AG09319 (cell line): ENCODE measurements around the gene RFLNA.

Experiments
- DNase-seq: peaks from one replicate; pipeline ENCODE4 v3.0.0-alpha.2; 2010; ENCODE audit warnings: low read depth; ENCODE audit errors: extremely low read depth
- CTCF ChIP-seq: IDR thresholded peaks from 2 replicates; pipeline ENCODE4 v1.5.1; 2011; ENCODE audit warnings: low read depth, mild to moderate bottlenecking, inconsistent platforms, low read length, moderate library complexity

The RFLNA gene

GRCh38 chr12:124259154-124260066, 35.5 kb upstream of the RFLNA start:
- no peak for TF ChIP-seq CTCF
- DNase-seq = no peak

- DNase-seq = no peak
- no peak for TF ChIP-seq CTCF
These were observed 33.0 kb upstream of the RFLNA start for GRCh38 chr12:124261885-124262284.

GRCh38 chr12:124264089-124264795, 30.7 kb upstream of the RFLNA start:
- no peak for TF ChIP-seq CTCF
- DNase-seq = no peak

- no peak for TF ChIP-seq CTCF
- no peak for DNase-seq
These were observed 30.0 kb upstream of the RFLNA start for GRCh38 chr12:124264879-124265278.

- no peak for DNase-seq
- TF ChIP-seq CTCF = no peak
These were observed 27.6 kb upstream of the RFLNA start for GRCh38 chr12:124267205-124267778.

- no peak for TF ChIP-seq CTCF
- DNase-seq = no peak
These were observed 24.2 kb upstream of the RFLNA start for GRCh38 chr12:124270671-124271070.

GRCh38 chr12:124273630-124274029, 21.3 kb upstream of the RFLNA start:
- DNase-seq = no peak
- TF ChIP-seq CTCF = no peak; the same call in none of the 2 replicates
